Ammon's horn (tissue), 1 donor: ENCODE data around the gene NEK6.

Experiments
- DNase-seq: peaks from one replicate; pipeline ENCODE4 v3.0.0-alpha.2; 2016; ENCODE audit warnings: low spot score

Gene NEK6

GRCh38 chr9:124321416-124321815 lies 63.7 kb downstream of the NEK6 start:
- no peak for DNase-seq

- no peak for DNase-seq
Measured at GRCh38 chr9:124321935-124322334, 64.2 kb downstream of the NEK6 start.

- DNase-seq, result no peak
Measured at GRCh38 chr9:124322618-124323432, 65.1 kb downstream of the NEK6 start.

- DNase-seq, result no peak
Measured at GRCh38 chr9:124323904-124324303, 66.2 kb downstream of the NEK6 start.

GRCh38 chr9:124325816-124326215 lies 68.1 kb downstream of the NEK6 start:
- no peak for DNase-seq

- no peak for DNase-seq
Measured at GRCh38 chr9:124326378-124326777, 68.6 kb downstream of the NEK6 start.

GRCh38 chr9:124327491-124327890 lies 69.7 kb downstream of the NEK6 start:
- no peak for DNase-seq

- DNase-seq, result no peak
Measured at GRCh38 chr9:124328285-124328684, 70.5 kb downstream of the NEK6 start.

- DNase-seq, result no peak
Measured at GRCh38 chr9:124329206-124329792, 71.5 kb downstream of the NEK6 start.

GRCh38 chr9:124330011-124330697 lies 72.4 kb downstream of the NEK6 start:
- DNase-seq, result no peak

GRCh38 chr9:124331580-124331979 lies 73.8 kb downstream of the NEK6 start:
- DNase-seq, result no peak

- no peak for DNase-seq
Measured at GRCh38 chr9:124332361-124333202, 74.8 kb downstream of the NEK6 start.

- no peak for DNase-seq
Measured at GRCh38 chr9:124333203-124333579, 75.4 kb downstream of the NEK6 start.

GRCh38 chr9:124334568-124335319 lies 77.0 kb downstream of the NEK6 start:
- DNase-seq, result no peak

- DNase-seq, result no peak
Measured at GRCh38 chr9:124335320-124335707, 77.6 kb downstream of the NEK6 start.

- DNase-seq, result no peak
Measured at GRCh38 chr9:124337562-124337961, 79.8 kb downstream of the NEK6 start.

- DNase-seq, result no peak
Measured at GRCh38 chr9:124339603-124340146, 81.9 kb downstream of the NEK6 start.

- no peak for DNase-seq
Measured at GRCh38 chr9:124340219-124341069, 82.7 kb downstream of the NEK6 start.

- no peak for DNase-seq
Measured at GRCh38 chr9:124341455-124342170, 83.9 kb downstream of the NEK6 start.

- DNase-seq, result no peak
Measured at GRCh38 chr9:124342402-124342775, 84.6 kb downstream of the NEK6 start.
